Stimulated activated naive B cell treated with anti-CD40 and anti-IgM and Interleukin-4, amounts not matched to agents 10 μg/mL and 1 μg/mL and 100 μg/mL, for 72 hours (primary cell): ENCODE data around the gene HSPA8.
A peak's percentile ranks its signal among the peaks of the same experiment; 100 is the strongest.

ENCODE experiments used
- ATAC-seq, 2 donors: fragments of 150-1000 bp; cut with Tn5 transposase; replicated peaks; 2 replicates each; pipeline ENCODE4 v1.10.0; 2021; ENCODE audit warnings: moderate library complexity in 1 of 2
- DNase-seq: peaks from one replicate; pipeline ENCODE4 v3.0.0; 2021
- H3K27ac Mint-ChIP-seq: one replicate; pipeline ENCODE4 v1.8.0; 2022; ENCODE audit warnings: mild to moderate bottlenecking, mixed read lengths
- H3K27me3 Mint-ChIP-seq, 2 donors: one replicate each; pipeline ENCODE4 v1.8.0; 2022; ENCODE audit warnings: mixed read lengths in 2 of 2
- H3K36me3 Mint-ChIP-seq, 2 donors: one replicate each; pipeline ENCODE4 v1.8.0; 2022; ENCODE audit warnings: mixed read lengths in 2 of 2, mild to moderate bottlenecking in 1 of 2
- H3K4me1 Mint-ChIP-seq, 2 donors: one replicate each; pipeline ENCODE4 v1.8.0; 2022; ENCODE audit warnings: mixed read lengths in 2 of 2, mild to moderate bottlenecking in 1 of 2
- H3K4me3 Mint-ChIP-seq, 2 donors: one replicate each; pipeline ENCODE4 v1.8.0; 2022; ENCODE audit warnings: mild to moderate bottlenecking in 2 of 2, mixed read lengths in 2 of 2, moderate library complexity in 1 of 2
- H3K9me3 Mint-ChIP-seq, 2 donors: one replicate each; pipeline ENCODE4 v1.8.0; 2022; ENCODE audit warnings: mixed read lengths in 2 of 2, mild to moderate bottlenecking in 1 of 2

Gene HSPA8

GRCh38 chr11:123085497-123085896 lies 23.6 kb upstream of the HSPA8 start:
- no peak for DNase-seq
- Mint-ChIP-seq H3K4me1 (no peaks in the 10 kb centered on the region), H3K36me3 (no peaks in the 10 kb centered on the region), H3K4me3 (no peak overlapping the region), H3K27me3 (no peaks in the 10 kb centered on the region), H3K27ac (no peak overlapping the region), H3K9me3 (peaks cover 0 to 2% of the 10 kb centered on the region in 2 donors)
- ATAC-seq: no peak

GRCh38 chr11:123084454-123084853 lies 22.5 kb upstream of the HSPA8 start:
- Mint-ChIP-seq H3K27ac (no peak overlapping the region), H3K9me3 (peaks cover 0 to 2% of the 10 kb centered on the region in 2 donors), H3K27me3 (no peaks in the 10 kb centered on the region), H3K36me3 (no peaks in the 10 kb centered on the region), H3K4me3 (no peak overlapping the region), H3K4me1 (no peaks in the 10 kb centered on the region)
- DNase-seq (no peak), ATAC-seq (no peak)

GRCh38 chr11:123083623-123084029 lies 21.7 kb upstream of the HSPA8 start:
- peaks cover 0 to 2% of the 10 kb centered on the region in 2 donors for H3K9me3 Mint-ChIP-seq
- no peaks in the 10 kb centered on the region for H3K4me1 Mint-ChIP-seq
- H3K27ac Mint-ChIP-seq: no peak overlapping the region
- no peak overlapping the region for H3K4me3 Mint-ChIP-seq
- H3K36me3 Mint-ChIP-seq: no peaks in the 10 kb centered on the region
- H3K27me3 Mint-ChIP-seq: no peaks in the 10 kb centered on the region
- DNase-seq (no peak), ATAC-seq (no peak)

- ATAC-seq (no peak), DNase-seq (no peak)
- Mint-ChIP-seq H3K36me3 (no peaks in the 10 kb centered on the region), H3K4me3 (no peak overlapping the region), H3K27me3 (no peaks in the 10 kb centered on the region), H3K4me1 (no peaks in the 10 kb centered on the region), H3K9me3 (peaks cover 0 to 2% of the 10 kb centered on the region in 2 donors), H3K27ac (no peak overlapping the region)
Observed at GRCh38 chr11:123082977-123083376, 21.0 kb upstream of the HSPA8 start.

GRCh38 chr11:123080015-123080414 lies 18.1 kb upstream of the HSPA8 start:
- Mint-ChIP-seq H3K36me3 (no peaks in the 10 kb centered on the region), H3K9me3 (peaks cover 0 to 2% of the 10 kb centered on the region in 2 donors), H3K27ac (no peak overlapping the region), H3K4me3 (no peak overlapping the region), H3K4me1 (no peaks in the 10 kb centered on the region), H3K27me3 (no peaks in the 10 kb centered on the region)
- no peak for DNase-seq
- ATAC-seq: no peak

DNA sequence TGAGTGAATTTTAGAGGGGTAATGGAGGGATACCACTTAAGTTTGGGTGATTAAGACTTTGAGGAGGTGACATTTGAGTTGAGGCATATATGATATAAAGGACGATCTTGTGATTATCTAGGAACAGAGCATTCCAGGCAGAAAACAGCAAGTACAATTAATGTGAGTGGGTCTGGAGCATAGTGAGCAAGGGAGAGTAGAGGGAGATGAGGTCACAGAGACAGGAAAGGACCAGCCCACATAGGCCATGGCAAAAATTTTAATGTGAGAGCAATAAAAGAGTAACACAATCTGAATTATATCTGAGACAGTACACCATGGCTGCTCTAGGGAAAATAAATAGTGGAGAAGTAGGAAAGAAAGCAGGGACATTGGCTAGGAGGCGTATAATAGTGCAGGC lies 14.5 kb upstream of the HSPA8 start:
- H3K4me1 Mint-ChIP-seq: peaks cover 3 to 22% of the 10 kb centered on the region in 2 donors
- no peaks in the 10 kb centered on the region for H3K27me3 Mint-ChIP-seq
- no peaks in the 10 kb centered on the region for H3K9me3 Mint-ChIP-seq
- H3K4me3 Mint-ChIP-seq: no peak overlapping the region
- ATAC-seq (no peak), DNase-seq (no peak)
- H3K36me3 Mint-ChIP-seq: peaks cover 4 to 5% of the 10 kb centered on the region in 2 donors
- no peak overlapping the region for H3K27ac Mint-ChIP-seq

- H3K4me3 Mint-ChIP-seq: no peak overlapping the region
- H3K27me3 Mint-ChIP-seq: no peaks in the 10 kb centered on the region
- no peak overlapping the region for H3K27ac Mint-ChIP-seq
- H3K9me3 Mint-ChIP-seq: no peaks in the 10 kb centered on the region
- DNase-seq: no peak
- ATAC-seq: no peak
- H3K4me1 Mint-ChIP-seq: peaks cover 18 to 47% of the 10 kb centered on the region in 2 donors
- H3K36me3 Mint-ChIP-seq: peaks cover 4 to 5% of the 10 kb centered on the region in 2 donors
Observed at GRCh38 chr11:123073343-123074057, 11.6 kb upstream of the HSPA8 start.

GRCh38 chr11:123072762-123073161 lies 10.8 kb upstream of the HSPA8 start:
- H3K4me1 Mint-ChIP-seq: peaks cover 19 to 51% of the 10 kb centered on the region in 2 donors
- ATAC-seq (peak; percentile 30 to 41), DNase-seq (no peak)
- no peak overlapping the region for H3K4me3 Mint-ChIP-seq
- H3K27ac Mint-ChIP-seq: no peak overlapping the region
- H3K27me3 Mint-ChIP-seq: no peaks in the 10 kb centered on the region
- H3K9me3 Mint-ChIP-seq: no peaks in the 10 kb centered on the region
- H3K36me3 Mint-ChIP-seq: peaks cover 4 to 5% of the 10 kb centered on the region in 2 donors

DNA sequence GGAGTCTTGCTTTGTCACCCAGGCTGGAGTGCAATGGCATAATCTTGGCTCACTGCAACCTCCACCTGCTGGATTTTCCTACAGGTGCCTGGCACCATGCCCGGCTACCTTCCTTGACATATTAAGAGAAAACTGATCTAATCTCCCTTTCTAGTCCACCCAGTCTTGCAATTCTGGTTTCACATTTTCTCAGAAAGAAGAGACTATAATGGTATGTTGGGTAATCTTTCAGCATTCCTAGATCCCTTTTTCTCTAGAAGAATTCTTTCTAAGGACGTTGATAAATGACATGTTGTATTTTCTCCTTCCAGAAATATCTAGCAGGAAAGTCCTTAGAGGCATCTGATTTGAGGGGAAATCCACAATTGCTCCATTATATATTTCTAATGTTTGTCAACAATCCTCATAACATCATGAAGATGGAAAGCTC lies 10.4 kb upstream of the HSPA8 start:
- no peak overlapping the region for H3K27ac Mint-ChIP-seq

DNA sequence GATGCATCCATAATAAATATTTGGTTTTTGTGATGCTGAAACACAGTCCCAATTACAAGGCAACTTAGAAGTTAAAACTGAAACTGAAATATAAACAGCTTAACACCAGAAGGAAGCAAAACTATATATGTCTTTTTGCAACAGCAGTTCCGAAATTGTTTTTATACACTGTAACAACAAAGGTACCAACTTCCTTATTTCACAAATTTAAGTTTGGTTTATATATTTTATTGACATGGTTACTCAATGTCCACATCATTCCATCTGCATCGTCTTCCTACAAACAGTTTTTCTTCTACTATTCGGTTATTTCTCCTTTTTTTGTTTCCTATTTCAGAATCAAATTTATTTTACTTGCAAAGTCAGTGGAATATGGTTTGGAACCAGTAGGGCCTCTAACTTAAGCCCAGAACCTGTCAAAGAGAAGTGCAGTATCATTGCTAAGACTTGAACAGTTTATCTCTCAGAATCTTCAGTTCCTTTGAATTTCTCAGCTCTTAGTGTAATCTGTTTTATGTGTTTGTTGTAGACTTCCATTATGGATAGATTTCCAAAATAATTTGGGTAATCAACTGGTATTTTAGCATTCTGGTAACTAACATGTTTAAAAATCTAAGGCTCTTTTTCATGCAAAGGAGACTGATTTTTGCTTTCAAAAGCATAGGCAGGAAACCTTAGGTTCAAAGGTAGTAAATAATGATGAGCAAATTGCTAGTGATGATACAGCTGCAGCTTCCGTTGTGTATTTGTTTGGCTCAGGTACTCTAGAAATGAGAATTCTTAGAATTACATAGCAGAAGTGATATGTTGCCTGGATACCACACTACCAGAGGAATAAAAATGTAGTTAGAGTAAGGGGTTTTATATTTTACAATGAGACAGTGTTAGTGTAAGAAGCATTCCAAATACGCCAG lies 8.2 kb upstream of the HSPA8 start:
- no peaks in the 10 kb centered on the region for H3K27me3 Mint-ChIP-seq
- peaks cover 4 to 5% of the 10 kb centered on the region in 2 donors for H3K36me3 Mint-ChIP-seq
- peak; percentile 79 to 85 for ATAC-seq
- peak overlapping the region; percentile 87 for H3K27ac Mint-ChIP-seq
- no peak for DNase-seq
- H3K4me1 Mint-ChIP-seq: peaks cover 24 to 59% of the 10 kb centered on the region in 2 donors
- no peaks in the 10 kb centered on the region for H3K9me3 Mint-ChIP-seq
- H3K4me3 Mint-ChIP-seq: peak overlapping the region; percentile 82 to 83

More for the DNA sequence above, 10.4 kb upstream of the HSPA8 start:
- DNase-seq: no peak
- no peaks in the 10 kb centered on the region for H3K9me3 Mint-ChIP-seq
- H3K4me3 Mint-ChIP-seq: no peak overlapping the region
- no peaks in the 10 kb centered on the region for H3K27me3 Mint-ChIP-seq
- peaks cover 4 to 5% of the 10 kb centered on the region in 2 donors for H3K36me3 Mint-ChIP-seq
- H3K4me1 Mint-ChIP-seq: peaks cover 19 to 51% of the 10 kb centered on the region in 2 donors
- ATAC-seq: no peak

DNA sequence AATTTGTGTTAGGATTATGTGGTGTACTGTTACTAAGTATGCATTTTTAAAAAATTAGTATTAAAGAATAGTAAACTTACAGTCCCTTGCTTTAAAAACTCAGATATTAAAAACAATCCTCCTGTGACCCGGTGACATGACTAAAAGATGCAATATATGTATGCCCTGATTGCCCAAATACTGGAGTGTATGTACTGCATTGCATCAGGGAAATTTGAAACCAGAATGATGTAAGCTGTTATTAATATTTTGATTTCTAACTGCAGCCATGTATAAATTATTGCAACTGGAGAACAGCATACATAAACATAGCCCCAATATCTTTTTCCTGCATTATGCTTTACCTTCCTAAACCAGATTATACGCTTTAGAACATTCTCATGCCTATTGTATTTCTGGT lies 3.7 kb upstream of the HSPA8 start:
- H3K4me1 Mint-ChIP-seq: peaks cover 24 to 48% of the 10 kb centered on the region in 2 donors
- no peak overlapping the region for H3K4me3 Mint-ChIP-seq

DNA sequence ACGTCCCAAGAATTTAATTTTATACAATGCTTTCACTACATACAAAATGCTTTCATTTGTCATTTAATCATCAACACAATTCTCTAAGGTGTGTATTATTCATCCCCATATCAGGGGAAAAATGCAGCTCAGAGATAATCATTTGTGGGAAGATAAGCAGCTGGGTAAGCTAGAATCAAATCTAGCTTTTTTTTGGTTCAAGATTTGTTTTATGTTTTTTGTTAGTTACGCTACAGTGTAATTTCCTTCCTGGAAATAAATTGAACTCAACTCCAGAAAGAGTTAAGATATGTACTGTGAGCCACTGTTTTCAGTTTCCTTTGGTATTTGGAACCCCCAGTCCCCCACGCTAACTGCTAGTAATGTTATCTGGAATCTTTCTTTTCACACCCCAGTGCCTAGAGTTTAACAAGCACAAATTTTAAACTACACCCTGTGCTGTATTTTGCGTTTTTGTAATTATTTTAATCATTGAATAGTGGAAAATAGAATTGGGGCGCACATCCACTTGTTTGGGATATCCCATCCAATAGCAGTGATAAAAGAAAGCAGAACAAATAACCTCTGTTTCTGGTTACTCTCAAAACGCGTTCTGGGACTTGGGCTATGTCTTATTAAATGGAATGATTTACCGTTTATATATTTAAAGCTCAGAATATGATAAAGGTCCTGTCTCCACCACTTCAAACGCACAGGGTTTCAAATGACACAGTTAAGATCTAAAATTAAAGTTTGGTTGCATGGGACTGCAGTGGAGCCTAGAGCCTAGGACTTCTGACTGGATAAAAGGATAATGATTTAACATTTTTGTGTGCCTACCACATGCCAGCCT lies 2.1 kb upstream of the HSPA8 start:
- Mint-ChIP-seq H3K4me3 (peak overlapping the region; percentile 97 to 99), H3K9me3 (peaks cover 0 to 2% of the 10 kb centered on the region in 2 donors), H3K4me1 (peaks cover 25 to 52% of the 10 kb centered on the region in 2 donors), H3K36me3 (peaks cover 30 to 35% of the 10 kb centered on the region in 2 donors), H3K27ac (peak overlapping the region; percentile 100), H3K27me3 (no peaks in the 10 kb centered on the region)
- no peak for DNase-seq
- no peak for ATAC-seq

More for the DNA sequence above, 3.7 kb upstream of the HSPA8 start:
- Mint-ChIP-seq H3K36me3 (peaks cover 17 to 19% of the 10 kb centered on the region in 2 donors), H3K9me3 (peaks cover 0 to 2% of the 10 kb centered on the region in 2 donors), H3K27me3 (no peaks in the 10 kb centered on the region), H3K27ac (peak overlapping the region; percentile 81)
- ATAC-seq (no peak), DNase-seq (no peak)

GRCh38 chr11:123062892-123063825 lies 1.2 kb upstream of the HSPA8 start:
- no peaks in the 10 kb centered on the region for H3K27me3 Mint-ChIP-seq
- H3K27ac Mint-ChIP-seq: peak overlapping the region; percentile 100
- H3K4me1 Mint-ChIP-seq: peaks cover 26 to 52% of the 10 kb centered on the region in 2 donors
- peaks cover 39 to 44% of the 10 kb centered on the region in 2 donors for H3K36me3 Mint-ChIP-seq
- H3K9me3 Mint-ChIP-seq: peaks cover 0 to 2% of the 10 kb centered on the region in 2 donors
- ATAC-seq (peak; percentile 4 to 5), DNase-seq (peak; percentile 38)
- peak overlapping the region; percentile 97 to 99 for H3K4me3 Mint-ChIP-seq
